Tibial nerve (tissue), 4 donors: ENCODE measurements around the gene SLCO2A1.

Source experiments
- CTCF ChIP-seq, 5 experiments: fragments of 200-600 bp in 3 of 5; fragments of 450-650 bp in 2 of 5; sonication (generic) in 3 of 5; IDR thresholded peaks; one replicate each; pipeline ENCODE4 v1.5.1; 2016 to 2019; ENCODE audit warnings: antibody characterized with exemption in 5 of 5, mild to moderate bottlenecking in 3 of 5, moderate library complexity in 2 of 5
- EP300 ChIP-seq, 2 donors: sonication (generic); formaldehyde crosslinking; IDR thresholded peaks; one replicate each; pipeline ENCODE4 v1.6.1; 2017; ENCODE audit warnings: antibody characterized with exemption in 2 of 2, mild to moderate bottlenecking in 1 of 2
- POLR2A ChIP-seq, 2 donors: fragments of 450-650 bp; IDR thresholded peaks; one replicate each; pipeline ENCODE4 v1.6.1; 2017; ENCODE audit warnings: antibody characterized with exemption in 2 of 2, mild to moderate bottlenecking in 2 of 2, moderate library complexity in 2 of 2

GRCh38 chr3:133941415-133941821, 88.3 kb downstream of the SLCO2A1 start:
- TF ChIP-seq CTCF (IDR thresholded peaks at IDR 0.05): no peak
- TF ChIP-seq POLR2A (IDR thresholded peaks at IDR 0.05): no peak
- peak in 1 of 2 donors; percentile 24 for TF ChIP-seq EP300 (IDR thresholded peaks at IDR 0.05)
